ENCODE results near the gene FAM47E. TPM values are rescaled to one million over a fixed set of nuclear protein-coding genes. Genes with fewer than 3 reads are reported as not detected.
A peak's percentile ranks its signal among the peaks of the same experiment; 100 is the strongest.
"Not testable (repeated sequence)": the region's sequence is repeated elsewhere in the genome, so short reads cannot be mapped to it uniquely, and the experiment has no call there.

FAM47E gene
- total and polyA plus RNA-seq, 2 donors from 2014 or later, result 10.4 to 15.0 TPM

GRCh38 chr4:76235915-76236314 is 15.6 kb upstream of the FAM47E start:
- intact Hi-C loops (cut with DNase I), result no loop called here
- no peak overlapping the region for H3K9ac ChIP-seq (ENCODE audit: low read length in 3 of 3)
- peak overlapping the region in 1 of 2 donors; percentile 15 for H3K27ac ChIP-seq (ENCODE audit: low read depth in 2 of 2, low read length in 2 of 2)
- no peak for FAIRE-seq
- no peaks in the 10 kb centered on the region for H3K36me3 ChIP-seq (ENCODE audit: control insufficient read depth in 2 of 3, insufficient read depth in 3 of 3, low read length in 3 of 3)
- no peak for TF ChIP-seq CTCF (IDR thresholded peaks at IDR 0.05; ENCODE audit: borderline replicate concordance, extremely low read depth, insufficient read depth)
- H3K4me3 ChIP-seq (ENCODE audit: low read length in 3 of 3), result no peak overlapping the region
- no peaks in the 10 kb centered on the region for H3K27me3 ChIP-seq (ENCODE audit: control insufficient read depth, insufficient read depth, low read length)
- H3K4me1 ChIP-seq (ENCODE audit: control insufficient read depth in 2 of 3, insufficient read depth in 2 of 3, low read depth in 1 of 3, low read length in 3 of 3), result no peaks in the 10 kb centered on the region
- peaks cover 0 to 11% (median 2%) of the 10 kb centered on the region in 3 donors for H3K9me3 ChIP-seq (ENCODE audit: control insufficient read depth in 2 of 3, insufficient read depth in 1 of 3, low read length in 3 of 3)
- DNase-seq, result peak in 2 of 5 donors; percentile 57 to 72

- intact Hi-C loops (cut with DNase I), result no loop called here
- FAIRE-seq, result no peak
These were observed 13.3 kb upstream of the FAM47E start for GRCh38 chr4:76238236-76238635.

GRCh38 chr4:76238701-76239100 is 12.8 kb upstream of the FAM47E start:
- intact Hi-C loops (cut with DNase I), result no loop called here
- TF ChIP-seq CTCF (IDR thresholded peaks at IDR 0.05; ENCODE audit: borderline replicate concordance, extremely low read depth, insufficient read depth), result no peak
- H3K27ac ChIP-seq (ENCODE audit: low read depth in 2 of 2, low read length in 2 of 2), result no peak overlapping the region

More at GRCh38 chr4:76238236-76238635, 13.3 kb upstream of the FAM47E start:
- no peak overlapping the region for H3K27ac ChIP-seq (ENCODE audit: low read depth in 2 of 2, low read length in 2 of 2)
- no peaks in the 10 kb centered on the region for H3K36me3 ChIP-seq (ENCODE audit: control insufficient read depth in 2 of 3, insufficient read depth in 3 of 3, low read length in 3 of 3)
- no peak for TF ChIP-seq CTCF (IDR thresholded peaks at IDR 0.05; ENCODE audit: borderline replicate concordance, extremely low read depth, insufficient read depth)
- H3K27me3 ChIP-seq (ENCODE audit: control insufficient read depth, insufficient read depth, low read length), result no peaks in the 10 kb centered on the region
- no peak overlapping the region for H3K4me3 ChIP-seq (ENCODE audit: low read length in 3 of 3)
- no peak for DNase-seq
- no peaks in the 10 kb centered on the region for H3K4me1 ChIP-seq (ENCODE audit: control insufficient read depth in 2 of 3, insufficient read depth in 2 of 3, low read depth in 1 of 3, low read length in 3 of 3)
- peaks cover 0 to 11% (median 2%) of the 10 kb centered on the region in 3 donors for H3K9me3 ChIP-seq (ENCODE audit: control insufficient read depth in 2 of 3, insufficient read depth in 1 of 3, low read length in 3 of 3)
- H3K9ac ChIP-seq (ENCODE audit: low read length in 3 of 3), result no peak overlapping the region

GRCh38 chr4:76240236-76240635 is 11.3 kb upstream of the FAM47E start:
- intact Hi-C loops (cut with DNase I), result no loop called here
- no peak overlapping the region for H3K27ac ChIP-seq (ENCODE audit: low read depth in 2 of 2, low read length in 2 of 2)
- FAIRE-seq, result no peak
- no peak for TF ChIP-seq CTCF (IDR thresholded peaks at IDR 0.05; ENCODE audit: borderline replicate concordance, extremely low read depth, insufficient read depth)
- peaks cover 0 to 11% (median 2%) of the 10 kb centered on the region in 3 donors for H3K9me3 ChIP-seq (ENCODE audit: control insufficient read depth in 2 of 3, insufficient read depth in 1 of 3, low read length in 3 of 3)
- H3K4me3 ChIP-seq (ENCODE audit: low read length in 3 of 3), result no peak overlapping the region
- H3K27me3 ChIP-seq (ENCODE audit: control insufficient read depth, insufficient read depth, low read length), result no peaks in the 10 kb centered on the region
- H3K36me3 ChIP-seq (ENCODE audit: control insufficient read depth in 2 of 3, insufficient read depth in 3 of 3, low read length in 3 of 3), result no peaks in the 10 kb centered on the region
- H3K4me1 ChIP-seq (ENCODE audit: control insufficient read depth in 2 of 3, insufficient read depth in 2 of 3, low read depth in 1 of 3, low read length in 3 of 3), result no peaks in the 10 kb centered on the region
- DNase-seq, result no peak
- no peak overlapping the region for H3K9ac ChIP-seq (ENCODE audit: low read length in 3 of 3)

More at GRCh38 chr4:76238701-76239100, 12.8 kb upstream of the FAM47E start:
- H3K9me3 ChIP-seq (ENCODE audit: control insufficient read depth in 2 of 3, insufficient read depth in 1 of 3, low read length in 3 of 3), result peaks cover 0 to 11% (median 2%) of the 10 kb centered on the region in 3 donors
- H3K4me1 ChIP-seq (ENCODE audit: control insufficient read depth in 2 of 3, insufficient read depth in 2 of 3, low read depth in 1 of 3, low read length in 3 of 3), result no peaks in the 10 kb centered on the region
- no peak overlapping the region for H3K9ac ChIP-seq (ENCODE audit: low read length in 3 of 3)
- FAIRE-seq, result no peak
- no peak overlapping the region for H3K4me3 ChIP-seq (ENCODE audit: low read length in 3 of 3)
- H3K36me3 ChIP-seq (ENCODE audit: control insufficient read depth in 2 of 3, insufficient read depth in 3 of 3, low read length in 3 of 3), result no peaks in the 10 kb centered on the region
- DNase-seq, result no peak
- H3K27me3 ChIP-seq (ENCODE audit: control insufficient read depth, insufficient read depth, low read length), result no peaks in the 10 kb centered on the region

- H3K27ac ChIP-seq (ENCODE audit: low read depth in 2 of 2, low read length in 2 of 2); FAIRE-seq; H3K36me3 ChIP-seq (ENCODE audit: control insufficient read depth in 2 of 3, insufficient read depth in 3 of 3, low read length in 3 of 3); H3K27me3 ChIP-seq (ENCODE audit: control insufficient read depth, insufficient read depth, low read length); H3K4me3 ChIP-seq (ENCODE audit: low read length in 3 of 3); DNase-seq; intact Hi-C loops (cut with DNase I); H3K9ac ChIP-seq (ENCODE audit: low read length in 3 of 3); H3K4me1 ChIP-seq (ENCODE audit: control insufficient read depth in 2 of 3, insufficient read depth in 2 of 3, low read depth in 1 of 3, low read length in 3 of 3): not testable (repeated sequence)
- H3K9me3 ChIP-seq (ENCODE audit: control insufficient read depth in 2 of 3, insufficient read depth in 1 of 3, low read length in 3 of 3), result peaks cover 0 to 11% (median 2%) of the 10 kb centered on the region in 3 donors
These were observed 7.6 kb upstream of the FAM47E start for GRCh38 chr4:76243877-76244276.

Measured in kidney (tissue), 14 donors.